ENCODE data around the gene SPATA21. TPM values are rescaled to one million over a fixed set of nuclear protein-coding genes. Genes with fewer than 3 reads are reported as not detected.

The SPATA21 gene
- total RNA-seq, 1 donor from 2014 or later, result not detected

GRCh38 chr1:16387201-16388188 is 49.7 kb downstream of the SPATA21 start:
- H3K27me3 Mint-ChIP-seq (ENCODE audit: low read depth, unreplicated experiment), result no peaks in the 10 kb centered on the region
- Histone ChIP-seq H3K9me3 (ENCODE audit: insufficient read depth, low read depth, low read length) (no peaks in the 10 kb centered on the region), H3K27me3 (ENCODE audit: insufficient read depth, low read length) (no peaks in the 10 kb centered on the region), H3K4me2 (ENCODE audit: low read length) (peak overlapping the region; percentile 44), H4K20me1 (ENCODE audit: insufficient read depth, low read length) (peaks cover 90% of the 10 kb centered on the region), H3K36me3 (ENCODE audit: insufficient read depth, low read length) (no peaks in the 10 kb centered on the region), H2AFZ (ENCODE audit: low read depth, low read length) (no peak overlapping the region), H3K79me2 (ENCODE audit: insufficient read depth, low read length) (peaks cover 95% of the 10 kb centered on the region), H3K27ac (ENCODE audit: low read depth, low read length) (no peak overlapping the region), H3K4me1 (ENCODE audit: insufficient read depth, low read length) (peaks cover 21% of the 10 kb centered on the region), H3K4me3 (ENCODE audit: insufficient read depth, low read depth, low read length) (no peak overlapping the region), H3K9ac (ENCODE audit: low read length) (no peak overlapping the region)
- no peaks in the 10 kb centered on the region for H3K36me3 Mint-ChIP-seq (ENCODE audit: low read depth, unreplicated experiment)
- H3K27ac Mint-ChIP-seq (ENCODE audit: unreplicated experiment), result no peak overlapping the region
- no peak overlapping the region for H3K4me3 Mint-ChIP-seq (ENCODE audit: unreplicated experiment)
- peak; percentile 35 for DNase-seq (ENCODE audit: low read depth)
- H3K9me3 Mint-ChIP-seq (ENCODE audit: unreplicated experiment), result peaks cover 2% of the 10 kb centered on the region
- TF ChIP-seq CTCF (IDR thresholded peaks at IDR 0.05; ENCODE audit: insufficient read depth, low read depth, low read length), result no peak
- no peak for TF ChIP-seq EZH2 (IDR thresholded peaks at IDR 0.05; ENCODE audit: insufficient read depth, low read length)
- no peak for FAIRE-seq
- H3K4me1 Mint-ChIP-seq (ENCODE audit: low read depth, unreplicated experiment), result peaks cover 37% of the 10 kb centered on the region

GRCh38 chr1:16386454-16387113 is 50.6 kb downstream of the SPATA21 start:
- Mint-ChIP-seq H3K27ac (ENCODE audit: unreplicated experiment) (no peak overlapping the region), H3K9me3 (ENCODE audit: unreplicated experiment) (peaks cover 2% of the 10 kb centered on the region), H3K36me3 (ENCODE audit: low read depth, unreplicated experiment) (no peaks in the 10 kb centered on the region), H3K27me3 (ENCODE audit: low read depth, unreplicated experiment) (no peaks in the 10 kb centered on the region), H3K4me1 (ENCODE audit: low read depth, unreplicated experiment) (peaks cover 29% of the 10 kb centered on the region), H3K4me3 (ENCODE audit: unreplicated experiment) (no peak overlapping the region)
- no peaks in the 10 kb centered on the region for H3K27me3 ChIP-seq (ENCODE audit: insufficient read depth, low read length)
- no peak overlapping the region for H3K27ac ChIP-seq (ENCODE audit: low read depth, low read length)
- H3K9me3 ChIP-seq (ENCODE audit: insufficient read depth, low read depth, low read length), result no peaks in the 10 kb centered on the region
- TF ChIP-seq CTCF (IDR thresholded peaks at IDR 0.05; ENCODE audit: insufficient read depth, low read depth, low read length) (no peak), EZH2 (IDR thresholded peaks at IDR 0.05; ENCODE audit: insufficient read depth, low read length) (no peak)
- H3K4me1 ChIP-seq (ENCODE audit: insufficient read depth, low read length), result peaks cover 21% of the 10 kb centered on the region
- H3K79me2 ChIP-seq (ENCODE audit: insufficient read depth, low read length), result peaks cover 95% of the 10 kb centered on the region
- H3K4me2 ChIP-seq (ENCODE audit: low read length), result peak overlapping the region; percentile 38
- no peaks in the 10 kb centered on the region for H3K36me3 ChIP-seq (ENCODE audit: insufficient read depth, low read length)
- H2AFZ ChIP-seq (ENCODE audit: low read depth, low read length), result no peak overlapping the region
- no peak overlapping the region for H3K4me3 ChIP-seq (ENCODE audit: insufficient read depth, low read depth, low read length)
- H4K20me1 ChIP-seq (ENCODE audit: insufficient read depth, low read length), result peaks cover 88% of the 10 kb centered on the region
- DNase-seq (ENCODE audit: low read depth) (peak; percentile 79), FAIRE-seq (no peak)
- H3K9ac ChIP-seq (ENCODE audit: low read length), result no peak overlapping the region
